Islet of Langerhans (tissue), 1 donor: ENCODE results near the gene APEH.
"Not testable (repeated sequence)": the region's sequence is repeated elsewhere in the genome, so short reads cannot be mapped to it uniquely, and the experiment has no call there.

Experiments used
- FAIRE-seq: peaks from one replicate; lab custom pipeline; 2011; peaks lifted over from hg19 to GRCh38; lab: Jason Lieb, UNC

The APEH gene

DNA sequence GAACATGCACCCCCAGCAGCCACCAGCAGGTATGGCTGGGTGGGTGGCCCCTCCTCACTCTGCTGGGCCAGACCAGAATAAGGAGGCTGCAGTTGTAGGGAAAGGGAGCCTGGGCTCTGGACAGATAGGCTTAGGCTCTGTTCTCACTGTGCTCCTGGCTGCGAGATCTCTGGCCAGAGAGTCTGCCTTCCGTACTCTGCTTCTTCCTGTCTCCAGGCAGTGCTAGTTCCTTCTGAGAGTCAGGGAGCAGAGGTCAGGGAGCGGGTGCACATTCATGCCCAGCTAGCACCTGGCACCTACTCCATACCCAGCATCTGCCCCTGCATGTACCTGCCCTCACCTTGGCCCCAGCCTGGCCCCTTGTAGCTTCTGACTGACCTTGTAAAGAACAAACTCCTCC is 17.3 kb downstream of the APEH start:
- not testable (repeated sequence) for FAIRE-seq

DNA sequence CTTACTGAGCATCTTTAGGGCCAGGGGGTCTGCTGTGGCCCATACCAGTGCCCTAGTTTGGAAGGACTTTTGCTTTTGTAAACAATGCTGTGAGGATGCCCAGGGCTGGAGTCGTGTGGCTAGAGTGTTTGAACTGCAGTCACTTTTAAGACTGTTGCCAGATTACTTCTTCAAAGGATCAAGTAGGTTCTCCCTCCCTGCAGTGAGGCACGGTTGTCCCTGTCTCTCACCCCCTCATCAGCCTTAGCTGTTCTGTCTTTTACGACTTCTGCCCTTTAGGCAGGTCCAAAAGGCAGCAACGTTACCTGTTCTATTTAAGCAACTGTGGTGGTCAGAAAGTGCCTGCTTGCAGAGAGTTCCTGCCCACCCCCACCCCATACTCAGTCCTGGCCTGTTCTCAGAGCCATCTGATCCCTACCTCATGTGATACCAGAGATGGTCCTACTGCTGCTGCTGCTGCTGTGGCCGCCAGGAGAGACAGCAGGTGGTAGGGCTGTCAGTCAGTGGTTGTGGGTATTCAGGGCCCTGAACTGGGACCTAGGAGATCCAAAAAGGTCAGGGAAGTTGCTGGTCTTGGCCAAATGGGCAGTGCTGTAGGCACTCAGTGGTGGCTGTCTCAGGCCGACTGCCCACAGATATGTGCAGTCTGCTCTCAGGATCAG is 20.4 kb downstream of the APEH start:
- not testable (repeated sequence) for FAIRE-seq

DNA sequence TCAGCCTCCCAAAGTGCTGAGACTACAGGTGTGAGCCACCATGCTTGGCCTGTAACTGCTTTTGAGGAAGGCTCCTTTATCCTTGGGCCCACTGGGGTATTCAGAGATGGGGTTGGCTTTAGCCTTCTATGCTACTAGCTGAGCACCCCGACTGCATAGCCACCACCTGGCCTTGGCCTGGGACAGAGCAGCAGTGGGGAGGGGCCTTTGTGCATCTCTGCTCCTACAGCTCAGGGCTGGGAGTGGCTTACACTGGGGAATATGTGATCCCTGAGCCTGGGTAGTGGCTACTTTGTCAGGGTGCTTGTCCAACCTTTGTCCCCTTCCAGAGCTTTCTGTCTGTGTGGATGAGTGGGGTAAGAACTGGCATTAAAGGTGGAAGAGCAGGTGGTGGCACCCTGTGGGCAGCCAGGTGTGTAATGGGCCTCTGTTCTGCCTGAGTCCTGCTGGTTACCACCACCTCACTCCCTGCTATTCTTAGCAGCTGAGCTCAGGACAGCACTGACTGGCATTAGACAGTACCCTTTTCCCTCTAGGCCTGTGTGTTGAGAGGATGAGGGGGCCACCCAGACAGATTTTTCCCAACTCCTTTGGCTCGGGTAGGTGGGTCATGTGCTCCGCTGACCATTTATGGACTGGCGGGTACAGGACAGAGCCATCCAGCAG is 21.3 kb downstream of the APEH start:
- not testable (repeated sequence) for FAIRE-seq

DNA sequence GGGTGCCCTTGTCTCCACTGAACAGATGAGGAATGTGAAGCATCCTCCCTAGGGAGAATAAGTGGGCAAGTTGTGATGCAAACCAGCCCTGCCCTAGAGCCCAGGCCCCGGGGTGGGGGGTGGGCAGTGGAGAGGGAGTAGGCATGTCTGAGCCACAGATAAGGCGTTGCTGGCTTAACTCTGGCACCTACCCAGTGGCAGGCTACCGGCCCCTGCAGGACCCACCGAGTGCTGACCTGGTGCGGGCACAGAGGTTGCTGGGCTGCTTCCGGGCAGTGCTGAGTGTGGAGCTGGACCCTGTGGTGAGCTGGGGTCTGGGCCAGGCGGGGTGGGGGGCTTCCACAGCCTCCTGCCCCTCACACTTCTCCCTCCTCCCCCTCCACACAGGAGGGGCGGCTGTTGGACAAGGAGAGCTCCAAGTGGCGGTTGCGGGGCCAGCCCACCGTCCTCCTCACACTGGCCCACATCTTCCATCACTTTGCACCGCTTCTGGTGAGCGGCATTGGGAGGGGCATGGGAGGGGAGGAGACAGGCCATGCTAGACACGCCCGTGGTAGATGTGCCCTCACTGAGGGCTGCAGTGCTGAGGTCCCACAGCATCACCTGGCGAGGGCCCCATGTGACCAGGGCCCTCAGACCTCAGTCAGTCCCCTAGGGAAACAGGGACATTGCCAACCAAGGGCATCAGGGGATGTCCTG is 25.3 kb downstream of the APEH start:
- FAIRE-seq = no peak

DNA sequence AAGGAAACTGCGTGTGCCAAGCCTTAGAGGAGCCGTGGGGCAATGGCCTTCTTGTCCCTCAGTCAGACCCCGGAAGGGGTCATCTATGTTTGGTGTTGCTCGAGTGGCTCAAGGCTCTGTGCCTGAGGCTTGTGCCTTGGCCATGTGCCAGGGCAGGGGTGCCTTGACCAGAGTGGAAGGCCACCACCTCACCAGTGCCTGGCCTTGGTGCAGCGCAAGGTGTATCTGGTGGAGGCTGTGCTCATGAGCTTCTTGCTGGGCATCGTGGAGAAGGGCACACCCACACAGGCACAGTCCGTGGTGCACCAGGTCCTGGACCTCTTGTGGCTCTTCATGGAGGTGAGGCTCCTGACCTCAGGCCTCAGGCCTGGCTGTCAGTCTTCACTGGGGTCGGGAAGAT is 25.9 kb downstream of the APEH start:
- FAIRE-seq = no peak

DNA sequence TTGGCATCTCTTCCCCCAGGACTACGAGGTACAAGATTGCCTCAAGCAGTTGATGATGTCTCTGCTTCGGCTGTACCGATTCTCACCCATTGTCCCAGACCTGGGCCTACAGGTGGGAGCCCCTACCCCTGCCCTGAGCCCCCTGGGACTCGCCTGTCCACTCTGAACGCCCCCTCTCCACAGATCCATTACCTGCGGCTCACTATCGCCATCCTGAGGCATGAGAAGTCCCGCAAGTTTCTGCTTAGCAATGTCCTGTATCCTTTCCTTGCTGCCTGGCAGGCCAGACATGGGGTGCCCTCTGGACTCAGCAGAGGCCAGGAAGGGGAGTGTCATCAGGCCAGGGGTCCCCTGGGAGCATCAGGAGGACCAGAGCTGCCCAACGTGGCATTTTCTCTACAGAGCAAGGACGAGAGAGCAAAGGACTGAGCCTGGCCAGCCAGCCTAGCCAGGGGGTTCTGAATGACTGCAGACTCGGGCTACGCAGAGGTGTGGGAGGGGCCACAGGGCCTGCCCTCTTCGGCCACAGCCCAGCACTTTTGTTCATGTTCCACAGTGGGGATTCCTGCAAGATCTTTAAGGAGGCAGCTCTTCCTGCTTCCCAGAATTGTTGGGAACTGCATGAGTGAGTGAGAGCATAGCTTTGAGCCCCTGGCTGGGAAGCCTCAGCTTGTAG is 26.4 kb downstream of the APEH start:
- FAIRE-seq = no peak

DNA sequence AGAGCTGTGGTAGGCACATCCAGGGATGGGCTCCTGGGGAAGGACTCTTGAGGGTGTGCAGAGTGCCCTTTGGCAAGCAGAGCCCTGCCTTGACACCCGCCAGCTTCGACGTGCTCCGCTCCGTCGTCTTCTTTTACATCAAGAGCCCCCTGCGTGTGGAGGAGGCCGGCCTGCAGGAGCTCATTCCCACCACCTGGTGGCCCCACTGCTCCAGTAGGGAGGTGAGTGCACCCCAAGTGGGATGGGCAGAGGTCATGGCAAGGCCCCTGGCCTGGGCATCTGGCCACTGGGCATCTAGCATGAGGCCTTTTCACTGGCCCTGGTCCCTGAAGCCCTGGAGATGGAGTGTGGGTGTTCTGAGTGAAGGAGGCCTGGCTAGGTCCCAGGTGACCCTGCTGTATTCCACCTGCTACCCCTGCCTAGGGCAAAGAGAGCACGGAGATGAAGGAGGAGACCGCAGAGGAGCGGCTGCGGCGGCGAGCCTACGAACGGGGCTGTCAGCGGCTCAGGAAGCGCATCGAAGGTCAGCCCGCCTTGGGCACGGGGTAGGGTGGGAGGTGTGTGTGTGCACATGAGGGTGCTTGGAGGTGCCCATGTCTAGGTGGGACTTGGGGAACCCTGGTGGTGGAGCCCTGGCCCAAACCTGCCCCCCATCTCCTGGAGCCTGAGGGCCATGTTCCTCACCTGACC is 27.4 kb downstream of the APEH start:
- no peak for FAIRE-seq

DNA sequence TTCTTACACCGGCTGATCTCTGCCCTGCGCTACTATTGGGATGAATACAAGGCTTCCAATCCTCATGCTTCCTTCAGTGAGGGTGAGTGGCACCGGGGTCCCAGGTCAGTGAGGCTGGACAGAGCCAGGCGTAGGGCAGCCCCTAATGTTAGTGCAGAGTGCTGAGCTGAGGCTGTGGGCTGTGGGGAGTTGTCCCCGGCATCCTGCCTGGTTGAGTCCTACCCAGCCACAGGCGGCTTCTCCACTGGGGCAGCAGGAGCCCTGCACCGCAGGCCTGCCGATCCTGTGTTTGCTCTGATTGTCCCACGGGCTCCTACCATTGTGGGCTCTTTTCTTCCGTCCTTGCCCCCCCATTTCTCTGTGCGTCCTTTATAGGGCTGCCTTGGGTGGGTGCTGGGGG is 28.5 kb downstream of the APEH start:
- FAIRE-seq = no peak

DNA sequence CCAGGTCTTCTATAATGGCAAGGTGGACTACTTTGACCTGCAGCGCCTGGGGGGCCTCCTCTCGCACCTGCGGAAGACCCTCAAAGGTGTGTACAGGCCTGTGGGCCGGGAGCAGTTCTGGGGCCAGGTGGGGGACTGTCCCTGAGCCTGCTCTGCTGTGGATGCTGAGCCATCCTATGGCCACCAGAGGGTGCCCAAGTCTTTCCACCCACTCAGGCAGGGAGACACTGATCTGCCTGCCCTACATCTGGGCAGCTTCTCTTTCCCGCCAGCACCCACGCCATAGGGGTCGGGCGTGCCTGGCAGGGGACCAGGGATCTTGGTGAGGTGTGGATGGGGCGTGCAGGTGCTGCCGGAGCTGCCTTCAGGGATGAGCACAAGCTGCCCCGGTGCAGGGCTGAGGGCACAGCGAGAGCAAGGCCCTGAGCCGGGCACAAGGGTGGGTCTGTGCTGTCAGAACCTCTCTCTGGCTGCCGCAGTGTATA is 29.3 kb downstream of the APEH start:
- FAIRE-seq = no peak

DNA sequence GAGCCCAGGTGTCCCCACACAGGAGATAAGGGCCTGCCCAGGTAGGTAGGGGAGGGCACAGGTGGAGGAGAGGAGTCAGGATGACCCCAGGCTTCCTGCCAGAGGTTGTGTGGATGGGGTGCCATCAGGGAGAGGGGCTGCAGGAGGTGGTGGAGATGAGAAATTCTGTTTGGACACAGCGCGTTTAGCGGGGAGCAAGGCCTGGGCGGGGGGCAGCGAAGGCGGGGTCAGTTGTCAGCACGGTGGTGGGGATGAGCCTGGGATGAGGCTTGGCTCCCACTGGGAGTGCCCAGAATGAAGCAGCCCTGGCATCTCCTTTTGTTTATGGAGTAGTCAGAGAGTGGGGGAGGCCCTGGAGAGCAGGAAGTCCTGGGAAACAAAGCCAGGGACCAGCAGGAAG is 29.8 kb downstream of the APEH start:
- FAIRE-seq = no peak

DNA sequence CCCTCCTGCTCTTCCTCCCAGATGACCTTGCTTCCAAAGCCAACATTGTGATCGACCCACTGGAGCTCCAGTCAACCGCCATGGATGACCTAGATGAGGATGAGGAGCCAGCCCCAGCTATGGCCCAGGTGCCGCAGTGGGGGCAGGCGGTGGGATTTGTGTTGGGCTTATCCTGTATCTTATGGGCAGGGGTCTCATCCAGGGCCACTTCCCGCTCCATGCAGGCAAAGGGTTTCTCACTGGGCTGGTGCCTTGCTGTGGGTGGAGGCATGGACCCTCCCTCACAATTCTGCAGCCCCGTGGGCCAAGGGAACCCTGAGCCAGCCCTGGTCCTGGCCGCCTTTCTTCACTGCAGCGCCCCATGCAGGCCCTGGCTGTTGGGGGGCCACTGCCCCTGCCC is 30.5 kb downstream of the APEH start:
- FAIRE-seq = no peak

DNA sequence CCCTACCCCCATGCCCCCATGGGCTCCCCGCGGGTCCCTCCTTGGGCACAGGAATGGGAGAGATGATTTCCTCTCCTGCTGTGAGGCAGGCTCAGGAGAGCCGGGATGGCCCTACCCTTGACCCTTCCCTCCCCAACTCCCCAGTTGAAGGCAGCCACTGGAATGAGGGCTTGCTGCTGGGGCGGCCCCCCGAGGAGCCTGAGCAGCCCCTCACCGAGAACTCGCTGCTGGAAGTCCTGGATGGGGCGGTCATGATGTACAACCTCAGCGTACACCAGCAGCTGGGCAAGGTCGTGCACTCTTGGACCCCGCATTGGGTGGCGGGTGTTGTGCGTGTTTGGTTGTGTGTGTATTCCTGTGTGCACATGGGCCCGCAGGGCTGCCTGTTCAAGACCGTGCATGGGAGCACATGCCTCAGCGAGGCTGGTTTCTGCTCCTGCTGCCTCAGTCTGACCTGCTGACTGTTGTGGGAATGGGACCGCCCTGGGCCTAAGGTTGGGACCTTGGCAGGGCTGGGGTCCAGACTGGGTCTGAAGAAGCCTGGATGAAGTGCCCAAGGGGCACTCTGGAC is 31.3 kb downstream of the APEH start:
- no peak for FAIRE-seq

DNA sequence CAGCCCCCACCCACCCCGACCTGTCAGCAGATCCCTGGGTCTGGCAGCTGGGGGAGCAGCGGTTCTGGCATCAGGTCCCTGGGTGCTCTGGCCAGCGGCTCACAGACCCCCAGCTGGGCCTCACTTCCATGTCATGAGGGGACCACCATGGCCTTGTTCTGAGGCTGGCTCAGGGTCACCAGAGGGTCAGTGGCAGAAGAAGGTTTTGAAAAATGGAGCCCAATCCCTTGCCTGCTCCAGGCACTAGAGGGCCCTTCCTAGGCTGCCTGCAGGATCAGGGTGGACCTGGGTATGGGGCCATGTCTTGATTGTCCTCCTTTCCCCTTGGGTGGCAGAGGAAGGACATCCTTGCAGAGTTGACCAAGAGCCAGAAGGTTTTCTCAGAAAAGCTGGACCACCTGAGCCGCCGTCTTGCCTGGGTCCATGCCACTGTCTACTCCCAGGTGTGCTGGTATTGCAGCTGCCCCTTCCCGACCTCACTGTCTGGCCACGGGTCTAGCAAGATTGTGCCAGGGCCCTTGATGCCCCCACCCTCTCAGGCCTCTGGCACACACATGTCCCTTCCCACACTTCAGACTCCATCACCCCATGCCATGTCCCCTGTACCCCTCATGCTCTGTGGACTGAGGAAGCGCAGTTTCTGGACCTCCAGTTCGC is 32.4 kb downstream of the APEH start:
- FAIRE-seq = no peak

DNA sequence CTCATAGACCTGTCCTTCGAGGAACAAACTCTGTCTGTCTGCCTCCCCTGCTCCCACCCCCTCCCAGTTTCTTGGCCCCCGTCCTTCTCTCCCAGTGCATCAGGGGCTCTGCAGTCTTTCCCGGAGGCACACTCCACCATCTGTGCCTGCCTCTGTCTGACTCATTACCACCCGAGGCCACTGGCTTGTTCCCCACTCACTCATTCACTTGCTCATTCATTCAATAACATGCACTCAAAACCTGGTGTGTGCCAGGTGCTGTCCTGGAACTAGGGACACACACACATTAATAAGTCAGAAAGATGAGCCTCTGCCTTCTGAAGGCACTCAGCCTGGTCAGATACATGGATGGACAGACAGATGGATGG is 32.9 kb downstream of the APEH start:
- FAIRE-seq = no peak

DNA sequence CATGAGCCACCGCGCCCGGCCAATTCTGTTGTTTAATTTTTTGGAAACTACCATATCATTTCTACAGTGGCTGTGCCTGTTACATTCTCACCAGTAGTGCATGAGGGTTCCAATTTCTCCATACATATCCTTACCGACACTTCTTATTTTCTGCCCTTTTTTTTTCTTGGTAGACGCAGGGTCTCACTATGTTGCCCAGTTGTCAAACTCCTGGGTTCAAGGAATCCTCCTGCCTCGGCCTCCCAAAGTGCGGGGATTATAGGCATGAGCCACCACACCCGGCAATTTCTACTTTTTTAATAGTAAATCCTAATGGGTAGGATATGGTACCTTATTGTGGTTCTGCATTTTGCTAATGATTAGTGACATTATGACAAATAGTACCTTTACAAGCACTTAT is 35.7 kb downstream of the APEH start:
- no peak for FAIRE-seq

DNA sequence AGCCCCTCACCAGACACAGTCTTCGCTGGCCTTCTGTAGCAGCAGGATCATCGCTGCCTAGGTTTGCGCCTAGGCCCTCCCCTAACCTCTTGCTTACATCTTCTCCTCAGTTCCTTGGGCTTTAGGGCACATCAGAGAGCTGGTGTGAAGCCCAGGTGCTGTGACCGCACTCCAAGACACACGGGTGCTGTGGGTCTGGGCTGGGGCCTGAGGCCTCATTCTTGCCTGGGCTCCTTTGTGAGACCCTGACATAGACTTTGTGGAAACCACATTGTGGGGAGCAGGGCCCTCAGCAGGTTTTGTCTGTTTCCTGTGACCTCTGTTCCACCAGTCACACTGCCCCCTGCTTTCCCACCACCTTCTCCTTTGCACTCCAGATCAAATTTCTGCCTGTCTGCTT is 37.3 kb downstream of the APEH start:
- FAIRE-seq = no peak

DNA sequence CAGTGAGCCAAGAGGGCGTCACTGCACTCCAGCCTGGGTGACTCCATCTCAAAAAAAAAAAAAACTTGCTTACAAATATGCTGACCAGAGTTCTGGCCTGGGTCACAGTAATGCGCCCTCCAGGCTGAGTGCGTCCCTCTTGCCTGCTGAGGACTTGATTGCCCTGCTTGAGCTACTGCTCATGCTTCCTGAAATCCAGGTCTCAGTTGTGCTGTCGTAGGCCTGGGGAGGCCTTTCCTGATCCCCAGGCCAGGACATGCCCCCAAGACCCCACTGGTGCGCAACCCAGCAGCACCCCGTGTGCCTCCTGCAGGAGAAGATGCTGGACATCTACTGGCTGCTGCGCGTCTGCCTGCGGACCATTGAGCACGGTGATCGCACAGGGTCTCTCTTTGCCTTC is 38.0 kb downstream of the APEH start:
- FAIRE-seq = no peak

DNA sequence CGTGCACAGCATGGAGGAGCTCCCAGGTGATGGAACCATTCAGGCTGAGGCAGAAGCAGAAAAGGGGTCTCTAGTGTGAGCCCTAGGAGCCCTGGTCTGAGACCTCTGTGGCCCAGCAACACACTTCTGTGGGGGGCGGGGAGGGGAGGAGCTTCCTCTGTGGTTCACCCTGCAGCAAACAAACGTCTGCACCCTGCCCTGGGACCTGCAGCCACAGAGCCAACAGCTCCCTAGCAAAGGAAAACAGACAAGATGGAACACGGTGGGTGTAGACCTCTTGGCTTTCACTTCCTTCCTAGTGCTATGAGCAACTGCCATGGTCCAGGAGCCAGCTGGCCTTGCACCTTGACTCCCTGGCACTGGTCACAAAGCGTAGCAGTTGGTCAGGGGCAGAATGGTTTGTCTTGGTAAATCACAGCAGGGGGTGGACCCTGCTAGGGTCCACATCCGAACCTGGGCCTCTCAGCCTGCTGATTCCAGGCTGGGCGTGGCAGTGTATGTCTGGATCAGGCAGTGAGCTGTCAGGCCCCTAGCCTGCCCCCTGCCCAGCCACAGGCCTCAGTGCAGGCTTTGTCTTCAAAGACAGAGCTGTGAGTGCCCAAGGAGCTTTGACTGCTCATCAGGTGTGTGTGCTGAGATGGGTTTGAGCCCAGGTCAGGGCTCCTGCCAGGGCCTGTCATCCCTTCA is 38.6 kb downstream of the APEH start:
- FAIRE-seq = no peak

DNA sequence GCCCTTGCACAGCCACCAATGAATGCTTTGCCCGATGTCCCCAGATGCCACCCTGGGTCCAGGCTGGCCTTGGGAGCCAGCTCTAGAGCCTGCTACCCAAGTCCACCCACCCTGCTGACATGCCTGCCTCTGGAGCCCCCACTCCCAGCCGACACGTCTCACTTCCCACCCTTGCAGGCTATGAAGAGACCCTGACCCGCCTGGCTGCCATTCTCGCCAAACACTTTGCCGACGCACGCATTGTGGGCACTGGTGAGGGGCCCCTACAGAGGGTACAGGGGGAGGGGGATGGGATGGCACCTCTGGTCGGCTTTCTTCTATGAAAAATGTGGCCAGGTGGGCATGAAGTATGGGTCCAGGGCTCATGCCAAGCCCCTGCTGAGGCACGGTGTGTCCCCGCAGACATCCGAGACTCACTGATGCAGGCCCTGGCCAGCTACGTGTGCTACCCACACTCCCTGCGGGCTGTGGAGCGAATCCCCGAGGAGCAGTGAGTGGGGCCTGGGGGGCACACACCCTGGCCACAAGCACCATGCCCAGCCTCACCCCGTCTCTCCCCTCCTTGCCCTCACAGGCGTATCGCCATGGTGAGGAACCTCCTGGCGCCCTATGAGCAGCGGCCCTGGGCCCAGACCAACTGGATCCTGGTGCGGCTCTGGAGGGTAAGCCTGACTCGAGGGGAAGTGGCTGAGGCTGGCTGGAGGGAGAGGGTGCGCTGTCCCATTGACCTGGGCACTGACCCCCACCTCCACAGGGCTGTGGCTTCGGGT is 39.4 kb downstream of the APEH start:
- FAIRE-seq = no peak
